Mesendoderm (in vitro differentiated cells): Measurements from ENCODE around the gene MVB12B.

Experiments used
- DNase-seq: peaks from one replicate; pipeline ENCODE4 v3.0.0; 2013
- H2AK5ac ChIP-seq: 2 replicates; pipeline ENCODE4 v1.6.1; 2013; ENCODE audit warnings: low read length, inconsistent platforms
- H2BK120ac ChIP-seq: 2 replicates; pipeline ENCODE4 v1.6.1; 2013; ENCODE audit warnings: low read depth, mild to moderate bottlenecking, low read length, moderate library complexity, mixed read lengths
- H2BK15ac ChIP-seq: replicated peaks from 2 replicates; pipeline ENCODE4 v1.6.1; 2013; ENCODE audit warnings: low read depth, mild to moderate bottlenecking, moderate library complexity
- H2BK5ac ChIP-seq: 2 replicates; pipeline ENCODE4 v1.6.1; 2013; ENCODE audit warnings: low read length, inconsistent platforms
- H3K18ac ChIP-seq: 2 replicates; pipeline ENCODE4 v1.6.1; 2013; ENCODE audit warnings: mild to moderate bottlenecking, low read length, mixed read lengths
- H3K23ac ChIP-seq: one replicate; pipeline ENCODE4 v1.6.1; 2013; ENCODE audit warnings: low read length
- H3K27ac ChIP-seq: 2 replicates; pipeline ENCODE4 v1.5.1; 2013; ENCODE audit warnings: low read depth, mild to moderate bottlenecking, inconsistent platforms, low read length, moderate library complexity
- H3K27me3 ChIP-seq: 2 replicates; pipeline ENCODE4 v1.6.1; 2013; ENCODE audit warnings: low read length, control low read depth, mild to moderate bottlenecking, inconsistent platforms; ENCODE audit not compliant: insufficient read depth, poor library complexity
- H3K36me3 ChIP-seq: 2 replicates; pipeline ENCODE4 v1.6.1; 2013; ENCODE audit warnings: low read length, inconsistent platforms; ENCODE audit not compliant: control insufficient read depth, insufficient read depth
- H3K4ac ChIP-seq: one replicate; pipeline ENCODE4 v1.6.1; 2013; ENCODE audit warnings: low read depth, mild to moderate bottlenecking, low read length, moderate library complexity
- H3K4me1 ChIP-seq: 2 replicates; pipeline ENCODE4 v1.6.1; 2013; ENCODE audit warnings: low read depth, low read length, inconsistent platforms; ENCODE audit not compliant: control insufficient read depth
- H3K4me2 ChIP-seq: 2 replicates; pipeline ENCODE4 v1.6.1; 2013; ENCODE audit warnings: low read length
- H3K4me3 ChIP-seq: 2 replicates; pipeline ENCODE4 v1.5.1; 2013; ENCODE audit warnings: mild to moderate bottlenecking, low read length
- H3K56ac ChIP-seq: one replicate; pipeline ENCODE4 v1.6.1; 2013; ENCODE audit warnings: low read length
- H3K79me1 ChIP-seq: 2 replicates; pipeline ENCODE4 v1.6.1; 2013; ENCODE audit warnings: low read length, inconsistent platforms
- H3K79me2 ChIP-seq: 2 replicates; pipeline ENCODE4 v1.6.1; 2013; ENCODE audit warnings: mild to moderate bottlenecking, low read length; ENCODE audit not compliant: control insufficient read depth, insufficient read depth
- H3K9ac ChIP-seq: 2 replicates; pipeline ENCODE4 v1.6.1; 2013; ENCODE audit warnings: low read length, inconsistent platforms
- H4K5ac ChIP-seq: one replicate; pipeline ENCODE4 v1.6.1; 2013; ENCODE audit warnings: low read length
- H4K8ac ChIP-seq: one replicate; pipeline ENCODE4 v1.6.1; 2013; ENCODE audit warnings: low read depth, mild to moderate bottlenecking, control low read depth, low read length, moderate library complexity
- WGBS: extraction: QIAGEN DNeasy Blood & Tissue Kit; methylation state at CpG from one replicate; pipeline ENCODE4 v1.1.7; 2013; ENCODE audit warnings: low lambda C conversion rate, missing lambda C conversion rate; ENCODE audit not compliant: insufficient coverage; ENCODE audit errors: extremely low coverage; 5-methylcytosine and 5-hydroxymethylcytosine counted together

The MVB12B gene

GRCh38 chr9:126391713-126392661 lies 65.4 kb downstream of the MVB12B start:
- Histone ChIP-seq H3K36me3 (no peaks in the 10 kb centered on the region), H3K4ac (no peak overlapping the region), H3K23ac (no peak overlapping the region), H3K4me3 (no peak overlapping the region), H4K5ac (no peak overlapping the region), H3K9ac (no peak overlapping the region), H3K79me1 (no peaks in the 10 kb centered on the region), H3K27ac (no peak overlapping the region), H3K4me1 (no peaks in the 10 kb centered on the region), H3K4me2 (no peak overlapping the region), H3K79me2 (no peaks in the 10 kb centered on the region), H3K27me3 (no peaks in the 10 kb centered on the region), H2BK15ac (no peak overlapping the region), H3K18ac (no peak overlapping the region), H2AK5ac (no peak overlapping the region), H3K56ac (no peak overlapping the region), H2BK5ac (no peak overlapping the region), H4K8ac (no peak overlapping the region), H2BK120ac (no peak overlapping the region)
- no CpG with 5 or more reads among the region's 24 CpGs for WGBS
- no peak for DNase-seq

- H2BK5ac ChIP-seq, result no peak overlapping the region
- H3K56ac ChIP-seq, result no peak overlapping the region
- no peak overlapping the region for H4K5ac ChIP-seq
- no peak overlapping the region for H3K23ac ChIP-seq
- H3K4me1 ChIP-seq, result no peaks in the 10 kb centered on the region
- no peak overlapping the region for H3K4me3 ChIP-seq
- no peak overlapping the region for H4K8ac ChIP-seq
- no peaks in the 10 kb centered on the region for H3K36me3 ChIP-seq
- H3K4ac ChIP-seq, result no peak overlapping the region
- H2AK5ac ChIP-seq, result no peak overlapping the region
- H3K79me2 ChIP-seq, result no peaks in the 10 kb centered on the region
- DNase-seq, result no peak
- no peak overlapping the region for H3K27ac ChIP-seq
- H3K9ac ChIP-seq, result no peak overlapping the region
- no peaks in the 10 kb centered on the region for H3K27me3 ChIP-seq
- no peak overlapping the region for H3K4me2 ChIP-seq
- H2BK120ac ChIP-seq, result no peak overlapping the region
- H3K18ac ChIP-seq, result no peak overlapping the region
- no peak overlapping the region for H2BK15ac ChIP-seq
- WGBS, result no CpG with 5 or more reads among the region's 9 CpGs
- H3K79me1 ChIP-seq, result no peaks in the 10 kb centered on the region
These were observed 66.2 kb downstream of the MVB12B start for GRCh38 chr9:126392662-126393371.

- no CpG with 5 or more reads among the region's 6 CpGs for WGBS
- no peak overlapping the region for H3K27ac ChIP-seq
- no peaks in the 10 kb centered on the region for H3K27me3 ChIP-seq
- H2BK5ac ChIP-seq, result no peak overlapping the region
- no peak overlapping the region for H4K5ac ChIP-seq
- H3K36me3 ChIP-seq, result no peaks in the 10 kb centered on the region
- no peak overlapping the region for H2AK5ac ChIP-seq
- no peak overlapping the region for H3K4me2 ChIP-seq
- no peaks in the 10 kb centered on the region for H3K79me2 ChIP-seq
- no peak overlapping the region for H2BK120ac ChIP-seq
- H3K9ac ChIP-seq, result no peak overlapping the region
- no peak overlapping the region for H3K56ac ChIP-seq
- H2BK15ac ChIP-seq, result no peak overlapping the region
- no peak overlapping the region for H3K4ac ChIP-seq
- H3K79me1 ChIP-seq, result no peaks in the 10 kb centered on the region
- no peak overlapping the region for H4K8ac ChIP-seq
- H3K18ac ChIP-seq, result no peak overlapping the region
- no peak for DNase-seq
- H3K4me1 ChIP-seq, result no peaks in the 10 kb centered on the region
- no peak overlapping the region for H3K4me3 ChIP-seq
- H3K23ac ChIP-seq, result no peak overlapping the region
These were observed 67.2 kb downstream of the MVB12B start for GRCh38 chr9:126393876-126394275.

- no peak overlapping the region for H3K56ac ChIP-seq
- H2AK5ac ChIP-seq, result no peak overlapping the region
- no peak overlapping the region for H4K5ac ChIP-seq
- H3K4ac ChIP-seq, result no peak overlapping the region
- H3K4me3 ChIP-seq, result no peak overlapping the region
- H3K23ac ChIP-seq, result no peak overlapping the region
- no peak overlapping the region for H3K18ac ChIP-seq
- no peaks in the 10 kb centered on the region for H3K27me3 ChIP-seq
- H3K79me2 ChIP-seq, result no peaks in the 10 kb centered on the region
- no peak overlapping the region for H4K8ac ChIP-seq
- no peak overlapping the region for H3K4me2 ChIP-seq
- H3K36me3 ChIP-seq, result no peaks in the 10 kb centered on the region
- no peak overlapping the region for H2BK120ac ChIP-seq
- no peak overlapping the region for H3K27ac ChIP-seq
- DNase-seq, result no peak
- H3K79me1 ChIP-seq, result no peaks in the 10 kb centered on the region
- H2BK15ac ChIP-seq, result no peak overlapping the region
- no peak overlapping the region for H3K9ac ChIP-seq
- WGBS, result no CpG with 5 or more reads among the region's 9 CpGs
- H3K4me1 ChIP-seq, result no peaks in the 10 kb centered on the region
- no peak overlapping the region for H2BK5ac ChIP-seq
These were observed 68.2 kb downstream of the MVB12B start for GRCh38 chr9:126394802-126395201.

GRCh38 chr9:126395439-126396212 lies 69.0 kb downstream of the MVB12B start:
- no peak overlapping the region for H2BK120ac ChIP-seq
- no peak overlapping the region for H2BK5ac ChIP-seq
- no peak overlapping the region for H3K4ac ChIP-seq
- no peak overlapping the region for H3K56ac ChIP-seq
- DNase-seq, result no peak
- H3K27me3 ChIP-seq, result no peaks in the 10 kb centered on the region
- no peak overlapping the region for H4K8ac ChIP-seq
- H4K5ac ChIP-seq, result no peak overlapping the region
- H3K23ac ChIP-seq, result no peak overlapping the region
- H3K4me3 ChIP-seq, result no peak overlapping the region
- H3K9ac ChIP-seq, result no peak overlapping the region
- H3K36me3 ChIP-seq, result no peaks in the 10 kb centered on the region
- WGBS, result no CpG with 5 or more reads among the region's 7 CpGs
- H3K79me1 ChIP-seq, result no peaks in the 10 kb centered on the region
- H3K27ac ChIP-seq, result no peak overlapping the region
- no peaks in the 10 kb centered on the region for H3K79me2 ChIP-seq
- no peak overlapping the region for H2BK15ac ChIP-seq
- H3K4me1 ChIP-seq, result no peaks in the 10 kb centered on the region
- no peak overlapping the region for H2AK5ac ChIP-seq
- H3K4me2 ChIP-seq, result no peak overlapping the region
- no peak overlapping the region for H3K18ac ChIP-seq
